ENCODE data around the gene GTF2IRD1.
A peak's percentile ranks its signal among the peaks of the same experiment; 100 is the strongest.

Gene GTF2IRD1

DNA sequence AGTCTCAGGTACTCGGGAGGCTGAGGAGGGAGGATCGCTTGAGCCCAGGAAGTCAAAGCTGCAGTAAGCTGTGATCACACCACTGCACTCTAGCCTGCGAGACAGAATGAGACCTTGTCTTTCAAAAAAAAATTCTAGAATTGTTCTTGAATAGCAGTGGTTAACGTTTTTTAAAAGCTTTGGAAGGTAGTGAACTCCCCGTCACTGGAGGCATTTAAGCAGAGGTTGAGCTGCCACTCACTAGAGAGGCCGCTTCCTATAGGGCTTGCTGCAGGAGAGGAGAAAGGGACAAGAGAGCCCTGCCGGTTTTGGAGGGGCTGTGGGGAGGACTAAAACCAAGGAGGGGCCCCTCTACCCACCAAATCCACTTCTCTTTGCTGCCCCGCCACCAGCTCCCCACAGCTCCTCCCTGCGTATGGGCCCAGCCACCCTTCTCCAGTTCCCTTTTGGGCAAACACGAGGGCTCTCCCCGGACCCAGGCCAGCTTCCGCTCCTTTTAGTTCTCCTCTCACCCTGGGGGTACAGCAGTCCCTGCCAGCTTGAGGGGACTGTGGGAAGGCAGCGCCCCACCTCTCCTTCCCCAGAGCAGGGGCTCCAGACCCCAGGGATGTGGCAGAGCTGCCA lies 116.9 kb downstream of the GTF2IRD1 start:
- H3K9me3 Mint-ChIP-seq: no peaks in the 10 kb centered on the region
- H3K27ac Mint-ChIP-seq: peak overlapping the region; percentile 30
- peaks cover 5% of the 10 kb centered on the region for H3K4me1 Mint-ChIP-seq
- H3K27me3 Mint-ChIP-seq: no peaks in the 10 kb centered on the region
- no peak overlapping the region for H3K4me3 Mint-ChIP-seq
- no peaks in the 10 kb centered on the region for H3K36me3 Mint-ChIP-seq

DNA sequence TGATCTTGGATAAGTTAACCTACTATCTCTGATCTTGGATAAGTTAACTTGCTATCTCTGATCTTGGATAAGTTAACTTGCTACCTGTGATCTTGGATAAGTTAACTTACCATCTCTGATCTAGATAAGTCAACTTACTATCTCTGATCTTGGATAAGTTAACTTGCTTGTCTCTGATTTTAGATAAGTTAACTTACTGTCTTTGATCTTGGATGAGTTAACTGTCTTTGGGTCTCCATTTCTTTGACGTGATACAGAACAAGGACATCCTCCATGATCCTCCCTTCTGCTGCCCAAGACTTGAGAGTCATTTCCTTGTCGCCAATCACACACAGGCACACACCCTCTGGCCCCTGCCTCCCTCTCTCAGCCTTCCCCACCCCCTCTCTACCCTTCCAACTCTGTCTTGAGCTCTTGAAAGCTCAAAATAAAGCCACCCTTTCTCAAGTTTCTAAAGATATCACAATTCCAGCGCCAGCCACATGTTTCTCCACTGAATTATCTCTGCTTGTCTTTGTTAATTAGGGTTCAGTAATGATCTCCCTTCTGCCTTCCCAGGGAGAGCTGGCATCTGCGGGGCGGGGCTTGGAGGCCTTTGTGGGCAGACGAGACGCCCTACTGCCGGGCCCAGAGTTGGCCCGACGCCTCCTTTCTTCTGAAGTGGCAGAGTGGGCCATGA lies 118.7 kb downstream of the GTF2IRD1 start:
- Mint-ChIP-seq H3K36me3 (no peaks in the 10 kb centered on the region), H3K27me3 (no peaks in the 10 kb centered on the region), H3K9me3 (no peaks in the 10 kb centered on the region), H3K27ac (peak overlapping the region; percentile 62), H3K4me3 (no peak overlapping the region), H3K4me1 (peaks cover 5% of the 10 kb centered on the region)

DNA sequence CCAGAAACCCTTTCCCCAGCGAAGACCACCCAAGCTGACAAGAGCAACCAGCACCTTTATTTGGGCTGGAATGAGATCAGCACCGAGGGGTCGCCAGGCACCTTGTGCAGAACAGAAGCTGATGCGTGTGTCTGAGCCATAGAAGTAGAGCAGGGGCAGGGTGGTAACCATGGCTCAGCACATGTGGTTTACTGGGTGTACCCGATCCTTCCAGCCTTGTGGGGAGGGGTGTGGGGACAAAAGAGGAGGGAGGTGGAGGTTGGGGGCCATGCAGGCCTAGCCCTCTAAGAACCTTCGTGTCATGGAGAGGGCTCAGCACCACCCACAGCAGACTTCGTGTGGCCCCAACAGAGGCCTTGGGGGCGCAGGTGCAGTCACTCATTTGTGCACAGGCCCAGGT lies 119.8 kb downstream of the GTF2IRD1 start:
- no peak overlapping the region for H3K27ac Mint-ChIP-seq
- no peaks in the 10 kb centered on the region for H3K9me3 Mint-ChIP-seq
- no peaks in the 10 kb centered on the region for H3K36me3 Mint-ChIP-seq
- H3K4me3 Mint-ChIP-seq: no peak overlapping the region
- H3K27me3 Mint-ChIP-seq: no peaks in the 10 kb centered on the region
- H3K4me1 Mint-ChIP-seq: peaks cover 5% of the 10 kb centered on the region

DNA sequence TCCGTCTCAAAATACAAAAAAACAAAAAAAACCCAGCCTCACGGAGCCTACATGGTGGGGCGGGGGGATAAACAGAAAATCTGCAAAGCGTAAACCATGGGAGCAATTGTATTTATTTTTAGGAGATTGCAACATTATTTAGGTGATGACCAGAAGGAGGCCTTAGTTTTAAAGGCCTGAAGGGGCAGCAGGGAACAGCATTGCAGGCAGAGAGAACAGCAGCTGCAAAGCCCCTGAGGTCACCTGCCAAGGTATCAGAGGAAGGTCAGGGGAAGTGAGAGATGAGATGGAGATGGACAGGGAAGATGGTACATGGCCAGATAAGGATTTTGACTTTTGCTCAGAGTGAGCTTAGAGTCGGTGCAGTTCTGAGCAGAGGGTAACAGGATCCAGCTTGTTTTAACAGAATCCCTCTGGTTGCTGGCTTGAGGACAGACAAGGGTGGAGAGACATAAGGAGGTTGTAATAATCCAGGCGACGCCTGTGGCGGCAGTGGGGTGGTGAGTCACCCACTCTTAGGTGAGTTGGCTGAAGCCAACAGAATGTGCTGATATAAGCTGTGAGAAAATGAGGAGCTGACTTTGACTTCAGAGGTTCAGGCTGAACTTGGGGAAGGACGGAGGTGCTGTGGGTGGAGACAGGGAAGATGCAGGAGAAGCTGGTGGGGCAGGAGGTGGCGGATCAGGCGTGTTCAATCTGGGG lies 121.5 kb downstream of the GTF2IRD1 start:
- no peaks in the 10 kb centered on the region for H3K9me3 Mint-ChIP-seq

GRCh38 chr7:74575811-74576210 lies 122.1 kb downstream of the GTF2IRD1 start:
- Mint-ChIP-seq H3K4me1 (no peaks in the 10 kb centered on the region), H3K27ac (no peak overlapping the region), H3K4me3 (no peak overlapping the region)

More for the DNA sequence above, 121.5 kb downstream of the GTF2IRD1 start:
- H3K27me3 Mint-ChIP-seq: no peaks in the 10 kb centered on the region
- no peak overlapping the region for H3K4me3 Mint-ChIP-seq
- H3K27ac Mint-ChIP-seq: no peak overlapping the region
- no peaks in the 10 kb centered on the region for H3K4me1 Mint-ChIP-seq
- H3K36me3 Mint-ChIP-seq: no peaks in the 10 kb centered on the region

DNA sequence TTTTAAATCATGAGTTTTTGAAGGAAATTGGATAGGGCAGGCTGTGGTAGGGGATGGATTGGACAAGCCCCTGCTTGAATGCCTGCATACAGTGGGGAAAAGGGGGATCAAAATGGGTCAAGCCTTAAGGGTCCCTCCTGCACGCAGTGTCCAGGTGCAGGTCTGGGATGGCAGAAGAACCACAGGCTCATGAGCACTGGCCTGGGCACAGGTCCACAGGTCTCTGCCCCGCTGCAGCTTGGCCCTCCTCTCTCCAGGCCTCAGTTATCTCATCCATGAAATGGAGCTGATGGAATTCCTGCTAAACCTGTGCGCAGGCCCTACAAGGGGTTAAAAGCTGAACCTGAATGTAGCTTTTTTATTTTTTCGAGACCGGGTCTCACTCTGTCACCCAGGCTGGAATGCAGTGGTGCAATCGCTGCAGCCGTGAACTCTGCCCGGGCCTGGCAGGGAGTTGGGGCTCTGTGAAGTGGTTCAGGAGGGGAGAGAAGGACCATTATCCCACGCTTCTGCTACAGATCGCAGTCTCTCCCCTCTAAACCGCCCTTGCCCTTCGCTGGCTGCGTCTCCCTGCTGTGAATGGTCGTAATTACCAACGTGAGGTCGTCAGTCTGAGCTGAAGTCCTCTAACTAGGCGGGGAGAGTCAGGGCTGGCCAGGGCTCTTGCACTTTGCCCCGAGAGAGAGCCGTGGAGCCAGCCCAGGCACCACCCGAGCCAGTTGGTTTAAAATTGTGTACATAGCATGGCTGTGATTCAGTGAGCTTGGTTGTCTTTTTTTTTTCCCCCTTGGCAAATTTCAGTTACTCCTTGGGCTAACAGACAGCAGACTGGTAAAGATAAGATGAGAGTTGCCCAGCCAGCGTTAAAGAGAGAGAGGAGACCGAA lies 126.3 kb downstream of the GTF2IRD1 start:
- Mint-ChIP-seq H3K9me3 (no peaks in the 10 kb centered on the region), H3K4me1 (no peaks in the 10 kb centered on the region), H3K27ac (no peak overlapping the region), H3K36me3 (no peaks in the 10 kb centered on the region), H3K4me3 (no peak overlapping the region), H3K27me3 (no peaks in the 10 kb centered on the region)

More at GRCh38 chr7:74575811-74576210, 122.1 kb downstream of the GTF2IRD1 start:
- no peaks in the 10 kb centered on the region for H3K27me3 Mint-ChIP-seq
- H3K9me3 Mint-ChIP-seq: no peaks in the 10 kb centered on the region
- H3K36me3 Mint-ChIP-seq: no peaks in the 10 kb centered on the region

DNA sequence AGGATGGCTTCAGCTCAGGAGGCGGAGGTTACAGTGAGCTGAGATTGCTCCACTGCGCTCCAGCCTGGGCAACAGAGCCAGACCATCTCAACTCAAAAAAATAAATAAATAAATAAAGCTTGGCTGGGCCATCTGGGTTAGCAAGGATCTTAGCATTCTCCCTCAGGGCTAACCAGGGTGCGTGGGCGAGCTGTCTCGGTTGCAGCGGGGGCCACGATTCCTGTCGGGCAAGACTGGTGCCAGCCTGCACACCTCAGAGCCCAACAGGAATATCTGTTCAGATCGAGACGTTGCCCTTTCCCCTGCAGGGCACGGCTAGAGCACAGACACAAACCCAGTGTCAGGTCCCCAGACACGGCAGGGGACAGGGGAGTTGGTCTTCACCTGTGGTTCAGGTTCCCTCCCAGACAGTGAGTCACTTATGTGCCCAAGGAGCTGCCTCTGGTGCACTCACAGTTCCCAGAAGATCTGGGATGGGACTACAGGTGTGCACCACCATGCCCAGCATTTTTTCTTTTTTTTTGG lies 128.3 kb downstream of the GTF2IRD1 start:
- Mint-ChIP-seq H3K36me3 (no peaks in the 10 kb centered on the region), H3K4me1 (no peaks in the 10 kb centered on the region), H3K9me3 (no peaks in the 10 kb centered on the region), H3K27ac (no peak overlapping the region), H3K27me3 (no peaks in the 10 kb centered on the region), H3K4me3 (no peak overlapping the region)

DNA sequence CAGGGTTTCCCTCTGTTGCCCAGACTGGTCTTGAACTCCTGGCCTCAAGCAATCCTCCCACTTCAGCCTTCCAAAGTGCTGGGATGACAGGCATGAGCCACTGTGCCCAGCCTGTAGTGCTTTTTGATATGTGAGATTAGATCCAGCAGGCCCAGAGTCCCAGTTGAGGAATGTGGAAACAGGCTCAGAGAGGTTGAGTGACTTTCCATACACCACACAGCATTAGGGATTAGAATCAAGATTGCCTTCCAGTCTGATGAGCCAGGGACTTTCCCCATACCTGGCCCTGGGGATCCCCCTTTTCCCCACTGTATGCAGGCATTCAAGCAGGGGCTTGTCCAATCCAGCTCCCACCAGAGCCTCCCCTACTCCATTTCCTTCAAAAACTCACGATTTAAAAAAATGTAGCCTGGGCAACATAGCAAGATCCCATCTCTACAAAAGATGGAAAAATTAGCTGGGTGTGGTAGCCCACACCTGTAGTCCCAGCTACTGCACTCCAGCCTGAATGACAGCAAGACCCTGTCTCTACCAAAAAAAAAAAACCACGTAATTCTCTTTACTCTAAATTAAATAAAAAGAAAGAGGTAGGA lies 128.8 kb downstream of the GTF2IRD1 start:
- no peaks in the 10 kb centered on the region for H3K27me3 Mint-ChIP-seq
- H3K36me3 Mint-ChIP-seq: no peaks in the 10 kb centered on the region
- H3K4me1 Mint-ChIP-seq: no peaks in the 10 kb centered on the region
- no peak overlapping the region for H3K4me3 Mint-ChIP-seq
- H3K27ac Mint-ChIP-seq: no peak overlapping the region
- H3K9me3 Mint-ChIP-seq: no peaks in the 10 kb centered on the region

GRCh38 chr7:74583630-74584029 lies 129.9 kb downstream of the GTF2IRD1 start:
- H3K27me3 Mint-ChIP-seq: no peaks in the 10 kb centered on the region
- H3K36me3 Mint-ChIP-seq: no peaks in the 10 kb centered on the region
- H3K4me1 Mint-ChIP-seq: no peaks in the 10 kb centered on the region
- H3K9me3 Mint-ChIP-seq: no peaks in the 10 kb centered on the region
- H3K4me3 Mint-ChIP-seq: no peak overlapping the region
- H3K27ac Mint-ChIP-seq: no peak overlapping the region

GRCh38 chr7:74584160-74584954 lies 130.7 kb downstream of the GTF2IRD1 start:
- Mint-ChIP-seq H3K36me3 (no peaks in the 10 kb centered on the region), H3K27me3 (no peaks in the 10 kb centered on the region), H3K9me3 (no peaks in the 10 kb centered on the region), H3K4me1 (no peaks in the 10 kb centered on the region), H3K4me3 (no peak overlapping the region), H3K27ac (no peak overlapping the region)

GRCh38 chr7:74585844-74586243 lies 132.1 kb downstream of the GTF2IRD1 start:
- Mint-ChIP-seq H3K9me3 (no peaks in the 10 kb centered on the region), H3K27ac (no peak overlapping the region), H3K4me3 (no peak overlapping the region), H3K36me3 (no peaks in the 10 kb centered on the region), H3K27me3 (no peaks in the 10 kb centered on the region), H3K4me1 (no peaks in the 10 kb centered on the region)

DNA sequence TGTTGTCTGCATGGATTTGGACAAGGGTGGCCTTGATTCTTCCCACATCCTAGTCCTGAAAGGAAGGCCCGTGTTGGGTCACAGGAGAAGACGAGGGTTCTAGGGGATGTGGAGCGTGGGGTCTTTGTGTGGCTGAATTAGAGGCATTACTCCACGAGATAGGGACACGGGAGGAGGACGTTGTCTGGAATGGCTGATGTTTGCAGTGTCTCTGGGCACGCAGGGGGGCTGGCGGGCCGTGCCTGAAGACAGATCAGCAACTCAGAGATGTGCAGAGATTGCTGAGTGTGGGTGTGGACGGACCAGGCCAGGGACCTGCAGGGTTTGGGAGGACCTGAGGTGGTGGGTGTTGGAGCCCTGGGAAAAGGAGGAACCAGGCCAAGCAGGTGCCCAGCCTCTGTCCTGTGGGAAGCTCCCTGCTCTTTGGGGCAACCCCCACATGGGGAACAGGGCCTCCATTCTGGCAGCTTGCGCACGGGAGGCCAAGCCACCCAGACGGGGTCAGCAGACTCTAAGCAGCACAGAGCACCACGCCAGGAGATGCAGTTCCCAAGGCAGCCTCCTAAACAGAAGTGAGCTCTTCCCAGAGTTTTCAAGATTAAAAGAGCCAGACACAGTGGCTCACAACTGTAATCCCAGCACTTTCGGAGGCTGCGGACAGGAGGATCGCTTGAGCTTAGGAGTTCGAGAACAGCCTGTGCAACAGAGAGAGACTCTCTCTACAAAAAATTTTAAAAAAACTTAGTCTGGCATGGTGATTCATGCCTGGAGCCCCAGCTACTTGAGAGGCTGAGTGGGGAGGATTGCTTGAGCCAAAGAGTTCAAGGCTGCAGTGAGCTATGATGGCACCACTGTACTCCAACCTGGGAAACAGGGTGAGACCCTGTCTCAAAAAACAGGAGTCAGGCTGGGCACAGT lies 132.8 kb downstream of the GTF2IRD1 start:
- Mint-ChIP-seq H3K4me1 (no peaks in the 10 kb centered on the region), H3K27me3 (no peaks in the 10 kb centered on the region), H3K36me3 (no peaks in the 10 kb centered on the region), H3K27ac (no peak overlapping the region), H3K4me3 (no peak overlapping the region), H3K9me3 (no peaks in the 10 kb centered on the region)

- H3K27ac Mint-ChIP-seq: no peak overlapping the region
- no peaks in the 10 kb centered on the region for H3K27me3 Mint-ChIP-seq
- no peaks in the 10 kb centered on the region for H3K4me1 Mint-ChIP-seq
- H3K36me3 Mint-ChIP-seq: no peaks in the 10 kb centered on the region
- H3K9me3 Mint-ChIP-seq: no peaks in the 10 kb centered on the region
- H3K4me3 Mint-ChIP-seq: no peak overlapping the region
Measured at GRCh38 chr7:74587435-74588126, 133.9 kb downstream of the GTF2IRD1 start.
